IPS-11a (cell line): ENCODE measurements around the gene ENTREP3.
"Not testable (repeated sequence)": the region's sequence is repeated elsewhere in the genome, so short reads cannot be mapped to it uniquely, and the experiment has no call there.

Experiments used
- H3K4me3 ChIP-seq: one replicate; pipeline ENCODE4 v1.5.1; 2013; ENCODE audit warnings: low read depth, low read length, control low read depth

ENTREP3 gene, protein sequence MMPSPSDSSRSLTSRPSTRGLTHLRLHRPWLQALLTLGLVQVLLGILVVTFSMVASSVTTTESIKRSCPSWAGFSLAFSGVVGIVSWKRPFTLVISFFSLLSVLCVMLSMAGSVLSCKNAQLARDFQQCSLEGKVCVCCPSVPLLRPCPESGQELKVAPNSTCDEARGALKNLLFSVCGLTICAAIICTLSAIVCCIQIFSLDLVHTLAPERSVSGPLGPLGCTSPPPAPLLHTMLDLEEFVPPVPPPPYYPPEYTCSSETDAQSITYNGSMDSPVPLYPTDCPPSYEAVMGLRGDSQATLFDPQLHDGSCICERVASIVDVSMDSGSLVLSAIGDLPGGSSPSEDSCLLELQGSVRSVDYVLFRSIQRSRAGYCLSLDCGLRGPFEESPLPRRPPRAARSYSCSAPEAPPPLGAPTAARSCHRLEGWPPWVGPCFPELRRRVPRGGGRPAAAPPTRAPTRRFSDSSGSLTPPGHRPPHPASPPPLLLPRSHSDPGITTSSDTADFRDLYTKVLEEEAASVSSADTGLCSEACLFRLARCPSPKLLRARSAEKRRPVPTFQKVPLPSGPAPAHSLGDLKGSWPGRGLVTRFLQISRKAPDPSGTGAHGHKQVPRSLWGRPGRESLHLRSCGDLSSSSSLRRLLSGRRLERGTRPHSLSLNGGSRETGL

DNA sequence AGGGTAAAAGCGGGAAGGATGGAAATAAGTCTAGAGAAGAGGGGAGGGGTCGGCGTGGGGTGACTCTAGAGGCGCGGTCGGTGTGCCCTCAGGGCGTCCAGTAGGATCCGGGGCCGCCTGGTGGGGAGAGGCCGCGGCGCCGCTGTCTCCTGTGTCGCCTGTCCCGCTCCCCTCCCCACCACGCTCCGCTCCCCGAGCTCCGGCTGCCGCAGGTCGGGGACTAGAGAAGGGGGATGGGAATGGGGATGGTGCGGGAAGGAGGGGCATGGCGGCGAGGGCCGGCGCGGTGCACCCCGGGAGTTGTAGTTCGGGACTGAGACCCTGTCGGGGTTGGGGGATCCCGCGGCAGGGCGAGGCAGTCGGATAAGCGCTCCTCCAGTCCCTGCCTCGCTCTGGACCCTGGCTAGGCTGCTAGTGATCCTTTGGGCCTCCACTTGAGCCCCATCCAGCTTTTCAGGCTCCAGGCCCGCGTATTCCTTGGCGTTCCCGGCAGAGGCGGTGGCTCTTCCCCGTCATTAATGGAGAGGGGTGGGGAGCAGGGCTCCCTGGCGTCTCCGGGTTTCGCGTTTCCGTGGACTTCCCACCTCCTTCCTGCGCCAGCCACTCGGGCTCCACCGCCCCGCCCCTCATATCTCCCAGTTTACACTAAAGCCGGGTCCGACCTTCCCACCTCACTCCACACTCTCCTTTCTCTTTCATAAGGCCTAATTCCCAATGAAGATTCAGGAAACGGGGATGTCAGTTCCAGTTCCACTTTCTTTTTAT lies at the start of gene ENTREP3:
ENTREP3 (minus strand) TSS at position 241 of the 765 bp plus-strand sequence. CDS start 606 bp downstream, outside the sequence.
- H3K4me3 ChIP-seq: peak within 1 kb of the TSS; percentile 67

DNA sequence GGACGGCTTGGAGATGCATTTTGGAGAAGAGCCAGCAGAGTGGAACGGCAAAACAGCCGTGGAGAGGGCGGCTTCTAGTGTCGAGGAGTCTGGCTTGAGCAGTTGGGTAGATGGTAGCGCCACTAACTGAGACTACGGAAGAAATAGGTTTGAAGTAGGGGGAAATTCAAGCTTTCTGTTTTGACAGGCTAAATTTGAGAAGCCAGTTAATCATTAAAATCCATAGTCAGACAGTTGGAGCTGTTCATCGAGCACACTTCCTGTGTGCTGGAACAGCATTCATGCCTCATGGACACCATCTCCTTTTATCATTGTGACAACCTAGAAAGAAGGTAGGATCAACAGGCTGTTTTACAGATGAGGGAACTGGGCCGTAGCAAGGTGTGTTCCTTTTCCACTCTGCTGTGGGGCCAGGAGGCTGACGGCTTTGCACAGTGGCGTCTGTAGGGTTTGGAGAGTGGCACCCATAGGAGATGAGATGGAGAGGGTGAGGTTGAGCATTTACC lies 49.3 kb upstream of the ENTREP3 start:
- no peak overlapping the region for H3K4me3 ChIP-seq

DNA sequence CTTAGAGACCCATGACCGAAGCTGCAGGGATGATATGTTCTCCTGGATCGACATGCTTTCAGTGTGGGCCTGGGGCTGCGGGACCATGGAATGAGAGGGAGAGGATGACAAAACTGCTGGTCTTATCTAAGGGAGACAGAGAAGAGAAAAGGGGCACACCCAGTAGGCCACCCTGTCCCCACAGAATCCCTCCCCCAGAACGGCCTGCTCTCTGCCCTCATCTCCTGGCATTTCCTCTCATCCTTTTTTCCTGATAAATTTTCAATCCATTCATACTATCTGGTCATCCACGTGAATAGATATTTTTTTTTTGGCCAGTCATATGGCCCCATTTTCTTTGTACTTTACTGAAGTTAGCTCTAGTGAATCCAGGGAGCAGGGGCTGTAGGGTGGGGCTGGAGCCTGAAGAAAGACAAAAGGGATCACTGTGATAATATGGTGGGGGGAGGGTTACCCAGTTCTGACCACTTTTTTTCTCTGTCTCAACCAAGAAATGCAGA lies 46.1 kb upstream of the ENTREP3 start, which contains the start of gene PKLR:
PKLR (minus strand) TSS at position 97 of the 500 bp plus-strand sequence; CDS start at position 54, 43 bp downstream.
- no peak within 1 kb of the TSS for H3K4me3 ChIP-seq

DNA sequence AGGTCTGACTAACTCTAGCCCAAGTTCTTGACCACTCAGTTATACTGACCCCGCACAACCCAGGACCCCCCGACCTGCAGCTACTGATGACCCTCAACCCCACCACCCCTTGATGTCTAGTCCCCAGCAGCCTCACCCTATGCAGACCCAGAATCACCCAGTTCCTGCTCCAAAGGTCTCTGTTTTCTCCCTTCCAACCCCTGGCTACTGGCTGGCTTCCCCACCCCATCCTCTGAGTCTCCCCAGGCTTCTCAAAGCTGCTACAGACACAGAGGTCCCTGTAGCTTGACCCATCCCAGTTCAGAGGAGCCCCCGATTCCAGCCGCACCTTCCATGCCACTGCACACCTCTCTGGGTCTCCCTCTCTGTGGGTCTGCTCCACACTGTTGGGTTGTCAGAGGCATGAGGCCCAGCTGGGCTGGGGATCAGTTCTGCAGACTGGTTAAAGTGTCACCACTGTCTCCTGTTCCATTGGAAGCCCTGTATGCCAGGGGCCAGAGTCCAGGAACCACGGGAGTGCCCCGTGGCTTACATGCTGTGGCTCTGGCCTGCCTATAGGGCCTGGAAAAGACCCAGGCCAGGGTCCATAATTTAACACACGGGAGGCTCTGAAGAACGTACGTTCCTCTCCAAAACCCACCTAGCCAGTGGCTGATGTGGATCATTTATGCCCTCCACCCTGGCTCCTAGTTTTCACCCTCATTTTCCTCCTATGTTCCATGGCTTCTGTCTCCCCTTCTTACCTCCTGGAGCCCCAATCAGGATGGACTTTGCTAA lies 45.5 kb upstream of the ENTREP3 start:
- no peak overlapping the region for H3K4me3 ChIP-seq

DNA sequence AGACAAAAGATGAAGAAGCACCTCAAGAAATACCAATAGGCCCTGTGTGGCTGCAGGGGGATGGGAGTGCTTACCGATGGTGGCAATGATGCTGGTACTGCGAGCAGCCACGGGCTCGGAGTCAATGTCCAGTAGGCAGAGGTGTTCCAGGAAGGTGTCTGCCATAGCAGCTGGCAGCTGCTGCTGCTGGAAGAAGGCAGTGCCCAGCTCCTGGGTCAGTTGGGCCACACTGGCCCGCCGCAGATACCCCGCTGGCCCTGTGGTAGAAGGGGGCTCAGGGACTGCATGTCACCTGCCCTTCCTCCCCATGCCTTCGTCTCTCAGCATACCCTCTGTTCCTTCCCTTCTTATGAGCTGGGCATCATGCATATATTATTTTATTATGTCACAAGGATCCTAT lies 44.7 kb upstream of the ENTREP3 start:
- no peak overlapping the region for H3K4me3 ChIP-seq

DNA sequence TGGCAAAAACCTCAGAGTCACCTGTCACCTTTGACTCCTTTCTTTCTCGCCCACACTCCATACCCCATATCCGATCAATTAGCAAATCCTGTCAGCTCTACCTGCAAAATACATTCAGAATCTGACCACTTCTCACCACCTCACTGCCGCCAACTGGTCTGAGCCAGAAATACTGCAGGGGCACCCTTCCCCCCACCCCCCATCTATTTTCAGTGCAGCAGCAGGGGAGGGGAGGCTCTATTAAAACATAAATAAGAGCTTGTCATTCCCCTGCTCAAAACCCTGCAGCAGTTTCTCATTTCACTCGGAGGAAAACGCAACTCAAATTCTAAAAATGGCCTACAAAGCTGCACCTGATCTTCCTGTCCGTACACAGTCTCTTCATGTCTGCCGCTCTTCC lies 42.1 kb upstream of the ENTREP3 start:
- no peak overlapping the region for H3K4me3 ChIP-seq

DNA sequence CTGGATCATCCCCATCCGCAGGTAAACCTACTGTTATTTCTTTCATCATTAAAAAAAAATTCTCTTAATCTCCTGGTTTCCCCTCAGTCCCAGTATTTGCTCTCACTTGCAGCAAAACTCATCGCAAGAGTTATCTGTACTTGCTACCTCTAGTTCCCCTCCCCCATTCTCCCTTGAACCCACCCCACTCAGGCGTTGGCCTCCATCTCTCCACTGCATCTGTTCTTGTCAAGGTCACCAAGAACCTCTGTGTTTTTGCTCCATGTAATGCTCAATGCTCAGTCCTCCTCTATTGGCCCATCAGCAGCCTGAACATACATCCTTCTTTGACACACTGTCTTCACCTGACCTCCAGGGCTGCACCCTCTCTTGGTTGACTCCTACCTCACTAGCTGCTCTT lies 41.4 kb upstream of the ENTREP3 start:
- no peak overlapping the region for H3K4me3 ChIP-seq

DNA sequence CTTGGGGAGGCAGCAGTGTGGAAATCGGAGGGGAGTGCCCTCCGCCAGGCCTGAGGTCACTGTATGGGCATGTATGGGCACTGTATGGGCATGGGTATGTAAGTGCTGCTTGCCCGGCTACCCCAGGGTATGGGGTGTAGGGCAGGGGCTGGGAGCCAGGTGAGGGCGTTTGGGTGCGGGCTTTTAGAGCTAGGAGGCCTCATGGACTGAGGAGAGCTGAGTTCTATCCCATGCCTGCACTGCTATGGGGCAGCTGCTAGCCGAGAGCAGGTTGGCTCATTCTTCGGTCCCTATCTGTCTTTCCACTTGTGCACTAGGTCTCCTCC lies 40.6 kb upstream of the ENTREP3 start:
- peak overlapping the region; percentile 68 for H3K4me3 ChIP-seq

DNA sequence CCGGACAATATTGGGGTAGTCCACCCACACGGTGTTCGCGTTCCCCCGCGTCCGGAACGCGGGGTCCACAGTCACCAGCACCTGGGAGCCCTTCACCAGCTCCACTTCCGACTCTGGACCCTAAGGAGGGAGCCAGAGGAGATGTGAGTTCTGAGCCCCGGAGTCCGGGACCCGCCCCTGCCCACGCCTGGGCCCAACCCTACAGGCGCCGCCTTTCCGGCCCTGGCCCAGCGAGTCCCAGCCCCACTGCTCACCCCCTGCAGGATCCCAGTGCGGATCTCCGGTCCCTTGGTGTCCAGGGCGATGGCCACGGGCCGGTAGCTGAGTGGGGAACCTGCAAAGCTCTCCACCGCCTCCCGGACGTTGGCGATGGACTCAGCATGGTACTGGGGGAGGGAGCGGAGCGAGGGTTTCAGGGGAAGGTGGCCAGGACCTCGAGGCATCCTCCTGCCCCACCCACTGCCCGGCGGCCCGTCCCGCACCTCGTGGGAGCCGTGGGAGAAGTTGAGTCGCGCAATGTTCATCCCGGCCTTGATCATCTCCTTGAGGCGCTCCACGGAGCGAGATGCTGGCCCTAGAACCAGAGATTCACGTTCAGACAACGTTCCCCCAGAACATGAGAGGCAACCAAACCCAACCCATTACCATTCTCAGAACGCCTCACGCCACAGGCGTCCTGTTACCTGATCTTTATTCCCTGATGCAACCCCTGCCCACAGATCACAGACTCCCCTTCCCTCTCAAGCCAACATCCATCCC lies 40.1 kb upstream of the ENTREP3 start:
- peak overlapping the region; percentile 68 for H3K4me3 ChIP-seq

DNA sequence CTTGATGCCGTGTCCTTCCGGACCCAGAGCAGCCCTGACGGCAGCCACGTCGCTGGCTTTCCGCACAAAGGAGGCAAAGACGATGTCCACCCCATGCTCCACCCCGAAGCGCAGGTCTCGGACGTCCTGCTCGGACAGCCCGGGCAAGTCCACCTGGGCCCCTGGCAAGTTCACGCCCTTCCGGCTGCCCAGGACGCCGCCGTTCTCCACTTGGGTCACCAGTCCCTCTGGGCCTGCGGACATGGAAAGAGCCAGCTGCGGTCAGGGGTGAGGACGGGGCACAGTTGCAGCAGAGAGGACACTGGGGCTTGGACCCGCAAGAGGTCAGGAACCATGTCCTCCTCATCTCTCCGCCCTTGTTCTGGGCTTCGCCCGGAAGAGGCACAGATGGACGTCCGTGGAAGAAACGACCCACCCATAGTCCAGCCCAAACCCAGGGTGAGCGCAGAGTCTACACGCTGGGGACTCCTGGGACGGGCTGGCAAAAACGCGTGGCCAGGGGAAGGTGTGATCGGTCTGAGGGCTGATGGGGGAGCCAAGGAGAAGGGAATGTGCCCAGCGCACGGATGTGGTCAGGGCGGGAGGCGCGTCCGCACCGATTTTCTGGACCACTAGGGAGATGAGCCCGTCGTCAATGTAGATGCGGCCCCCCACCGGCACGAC lies 39.4 kb upstream of the ENTREP3 start:
- peak overlapping the region; percentile 68 for H3K4me3 ChIP-seq

DNA sequence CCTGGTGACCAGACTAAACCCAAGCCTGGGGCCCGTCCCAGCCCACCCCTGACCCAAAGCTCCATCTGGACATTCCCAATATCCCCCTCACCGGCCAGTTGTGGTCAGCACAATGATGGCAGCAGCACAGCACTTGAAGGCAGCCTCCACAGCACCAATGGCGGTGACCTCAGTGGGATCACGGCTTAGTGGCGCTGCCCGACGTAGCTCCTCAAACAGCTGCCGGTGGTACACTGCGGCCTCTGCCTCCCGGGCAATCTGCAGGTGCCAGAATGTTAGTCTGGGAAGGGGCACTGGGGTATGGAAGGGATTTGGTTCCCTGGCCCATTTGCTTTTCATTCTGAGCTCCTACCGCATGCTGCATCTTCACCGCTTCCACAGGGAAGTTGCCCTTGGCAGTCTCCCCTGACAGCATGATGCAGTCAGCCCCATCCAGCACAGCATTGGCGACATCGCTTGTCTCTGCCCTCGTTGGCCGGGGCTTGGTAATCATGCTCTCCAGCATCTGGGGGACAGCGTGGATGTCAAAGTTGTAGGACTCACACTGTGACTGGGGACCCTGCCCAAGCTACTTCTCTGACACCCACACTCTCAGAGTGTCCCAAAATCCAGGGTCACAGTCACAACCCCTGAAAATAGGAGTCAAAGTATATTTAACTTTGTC lies 37.9 kb upstream of the ENTREP3 start:
- H3K4me3 ChIP-seq: no peak overlapping the region

DNA sequence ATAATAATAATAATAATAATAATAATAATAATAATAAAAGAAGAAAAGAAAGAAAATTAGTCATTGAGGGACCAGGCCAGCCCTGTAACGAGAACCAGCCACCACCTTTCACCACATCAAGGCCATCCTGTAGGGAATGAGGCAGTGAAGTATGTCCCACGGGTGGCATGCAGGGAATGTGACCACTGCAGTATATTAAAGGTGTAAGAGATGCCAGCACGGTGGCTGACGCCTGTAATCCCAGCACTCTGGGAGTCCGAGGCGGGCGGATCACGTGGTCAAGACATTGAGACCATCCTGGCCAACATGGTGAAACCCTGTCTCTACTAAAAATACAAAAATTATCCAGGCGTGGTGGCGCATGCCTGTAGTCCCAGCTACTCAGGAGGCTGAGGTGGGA lies 35.7 kb upstream of the ENTREP3 start:
- H3K4me3 ChIP-seq: not testable (repeated sequence)

DNA sequence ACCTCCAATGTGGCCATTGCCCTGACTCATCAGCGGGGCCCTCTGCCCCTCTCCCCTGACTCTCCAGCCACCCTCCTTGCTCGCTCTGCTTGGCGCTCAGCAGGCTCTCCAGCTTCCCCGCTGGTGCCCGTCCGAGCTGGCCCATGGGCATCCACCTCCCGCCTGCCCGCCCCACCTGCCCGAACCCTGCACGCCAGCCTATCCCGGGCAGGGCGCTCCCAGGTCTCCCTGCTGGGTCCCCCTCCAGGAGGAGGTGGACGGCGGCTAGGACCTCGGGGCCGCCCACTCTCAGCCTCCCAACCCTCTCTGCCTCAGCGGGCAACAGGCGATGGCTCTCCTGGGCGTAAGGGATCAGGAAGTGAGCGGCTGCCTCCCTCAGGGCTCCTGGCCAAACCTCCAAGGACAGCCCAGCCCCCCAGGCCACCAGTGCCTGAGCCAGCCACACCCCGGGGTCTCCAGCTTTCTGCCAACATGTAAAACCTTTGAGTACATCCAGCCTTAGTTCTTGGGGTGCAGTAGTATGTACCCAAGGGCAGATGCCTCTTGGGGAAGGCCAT lies 32.8 kb upstream of the ENTREP3 start:
- H3K4me3 ChIP-seq: no peak overlapping the region

DNA sequence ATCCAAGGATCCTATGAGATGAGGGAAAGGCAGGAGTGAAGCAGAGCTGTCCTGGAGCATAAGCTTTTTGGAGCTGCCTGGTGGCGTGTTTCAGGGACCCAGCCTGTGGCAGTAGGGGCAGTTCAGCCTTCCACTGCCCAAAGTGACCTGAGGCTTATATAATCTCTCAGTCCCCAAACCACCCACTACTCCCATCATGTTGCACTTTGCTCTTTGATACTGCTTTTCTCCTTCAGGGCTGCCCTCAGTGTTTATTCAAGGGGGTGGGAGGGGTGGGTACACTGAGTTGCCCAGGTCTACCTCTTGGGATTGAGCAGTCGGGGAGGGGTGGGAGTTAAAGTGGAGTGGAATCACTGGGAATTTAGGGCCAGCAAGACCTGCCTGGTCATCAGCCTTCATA lies 31.3 kb upstream of the ENTREP3 start:
- no peak overlapping the region for H3K4me3 ChIP-seq

DNA sequence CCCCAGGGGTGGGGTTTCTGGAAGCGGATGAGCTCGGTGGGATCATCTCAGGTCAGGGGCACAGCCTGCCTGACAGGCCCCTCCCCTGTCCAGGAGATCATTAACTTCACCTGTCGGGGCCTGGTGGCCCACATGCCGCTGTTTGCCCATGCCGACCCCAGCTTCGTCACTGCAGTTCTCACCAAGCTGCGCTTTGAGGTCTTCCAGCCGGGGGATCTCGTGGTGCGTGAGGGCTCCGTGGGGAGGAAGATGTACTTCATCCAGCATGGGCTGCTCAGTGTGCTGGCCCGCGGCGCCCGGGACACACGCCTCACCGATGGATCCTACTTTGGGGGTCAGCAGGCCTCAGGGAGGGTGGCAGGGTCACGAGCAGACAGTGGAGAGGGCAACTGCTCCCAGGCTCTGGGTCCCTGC lies 30.4 kb upstream of the ENTREP3 start:
- H3K4me3 ChIP-seq: no peak overlapping the region

DNA sequence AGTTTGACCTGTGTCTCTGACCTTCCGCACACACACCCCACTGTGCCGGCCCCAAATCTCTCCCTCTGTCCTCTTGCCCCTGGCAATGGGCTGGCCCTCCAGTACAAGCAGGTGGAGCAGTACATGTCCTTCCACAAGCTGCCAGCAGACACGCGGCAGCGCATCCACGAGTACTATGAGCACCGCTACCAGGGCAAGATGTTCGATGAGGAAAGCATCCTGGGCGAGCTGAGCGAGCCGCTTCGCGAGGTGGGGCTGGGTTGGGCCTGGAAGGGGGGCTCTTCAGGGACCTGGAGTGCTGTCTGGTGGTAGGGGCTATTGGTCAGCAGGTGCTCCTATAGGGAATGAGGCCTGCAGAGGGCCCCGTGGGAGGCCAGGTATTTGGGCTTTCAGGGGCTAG lies 29.8 kb upstream of the ENTREP3 start:
- no peak overlapping the region for H3K4me3 ChIP-seq

DNA sequence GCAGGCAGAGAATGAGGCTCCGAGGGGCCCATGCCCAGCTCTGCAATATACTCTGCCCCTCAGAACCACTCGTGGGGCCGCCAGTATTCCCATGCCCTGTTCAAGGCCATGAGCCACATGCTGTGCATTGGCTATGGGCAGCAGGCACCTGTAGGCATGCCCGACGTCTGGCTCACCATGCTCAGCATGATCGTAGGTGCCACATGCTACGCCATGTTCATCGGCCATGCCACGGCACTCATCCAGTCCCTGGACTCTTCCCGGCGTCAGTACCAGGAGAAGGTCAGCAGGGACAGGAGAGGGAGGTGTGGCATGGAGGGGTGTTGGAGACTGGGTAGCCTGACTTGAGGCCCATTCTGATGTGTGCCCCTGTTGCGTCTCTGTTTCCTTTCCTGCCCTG lies 29.2 kb upstream of the ENTREP3 start:
- H3K4me3 ChIP-seq: no peak overlapping the region

DNA sequence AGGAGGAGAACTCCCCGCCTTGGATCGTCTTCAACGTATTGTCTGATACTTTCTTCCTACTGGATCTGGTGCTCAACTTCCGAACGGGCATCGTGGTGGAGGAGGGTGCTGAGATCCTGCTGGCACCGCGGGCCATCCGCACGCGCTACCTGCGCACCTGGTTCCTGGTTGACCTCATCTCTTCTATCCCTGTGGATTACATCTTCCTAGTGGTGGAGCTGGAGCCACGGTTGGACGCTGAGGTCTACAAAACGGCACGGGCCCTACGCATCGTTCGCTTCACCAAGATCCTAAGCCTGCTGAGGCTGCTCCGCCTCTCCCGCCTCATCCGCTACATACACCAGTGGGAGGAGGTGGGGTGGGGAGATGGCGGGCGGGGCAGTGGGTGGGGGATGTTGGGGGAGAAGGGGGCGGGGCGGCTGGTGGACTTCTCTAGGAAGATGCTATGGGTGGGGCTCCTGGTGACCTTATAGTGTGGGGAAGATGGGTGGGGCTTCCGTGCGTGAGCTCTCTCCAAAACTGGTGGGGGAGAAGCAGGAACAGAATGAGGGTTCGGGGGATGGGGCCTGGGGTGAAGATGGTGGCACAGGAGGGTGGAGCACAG lies 27.3 kb upstream of the ENTREP3 start:
- H3K4me3 ChIP-seq: no peak overlapping the region
